ENCODE measurements around the gene ETFB. TPM values are rescaled to one million over a fixed set of nuclear protein-coding genes. Genes with fewer than 3 reads are reported as not detected.

ETFB gene
- total RNA-seq, 1 experiment from 2014 or later, result 140 TPM

DNA sequence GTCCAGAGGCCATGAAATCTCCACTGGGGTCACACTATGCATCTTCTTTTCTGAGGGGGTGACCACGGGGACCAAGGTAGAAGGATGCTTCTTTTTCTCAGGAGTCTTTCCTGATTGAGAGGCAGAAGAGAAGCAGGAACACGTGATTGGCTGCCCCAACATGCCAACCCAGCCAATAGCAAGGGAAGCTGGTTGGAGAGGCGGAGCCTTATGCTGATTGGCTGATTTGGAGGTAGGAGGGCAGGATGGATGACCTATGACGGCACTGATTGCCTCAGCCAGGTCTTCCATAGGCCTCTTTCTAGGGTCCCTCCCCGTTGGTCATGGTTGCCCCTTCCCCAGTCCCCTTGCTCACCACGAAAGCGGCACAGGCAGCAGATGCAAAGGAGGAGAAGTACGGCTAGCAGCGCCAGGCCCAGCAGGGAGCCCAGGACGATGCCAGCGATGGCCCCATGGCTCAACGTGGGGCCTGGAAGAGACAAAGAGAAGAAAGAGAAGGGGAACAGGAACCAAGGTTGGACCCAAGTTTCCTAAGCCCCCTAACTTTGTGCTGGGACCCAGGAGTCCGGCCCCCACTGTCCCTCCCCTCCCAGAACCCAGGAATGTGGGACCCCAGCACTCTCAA, 32.2 kb downstream of the ETFB start (continued):
- TF ChIP-seq ZBTB33 (IDR thresholded peaks at IDR 0.05; ENCODE audit: extremely low read depth, insufficient replicate concordance, low read length) (no peak), ZNF274 (IDR thresholded peaks at IDR 0.05; ENCODE audit: low read depth, low read length) (no peak), EGR1 (IDR thresholded peaks at IDR 0.05; ENCODE audit: low read depth) (no peak), CEBPB (IDR thresholded peaks at IDR 0.05; ENCODE audit: low read depth) (no peak), CTCF (IDR thresholded peaks at IDR 0.05 in 2 of 3, conservative IDR thresholded peaks at IDR 0.05 in 1 of 3; ENCODE audit: borderline replicate concordance in 1 of 3, insufficient read depth in 1 of 3, low read depth in 2 of 3, low read length in 2 of 3) (no peak), SP1 (IDR thresholded peaks at IDR 0.05; ENCODE audit: low read depth) (no peak), JUND (IDR thresholded peaks at IDR 0.05) (no peak), FOSL1 (IDR thresholded peaks at IDR 0.05; ENCODE audit: low read depth) (no peak), CBX3 (IDR thresholded peaks at IDR 0.05; ENCODE audit: low read depth) (no peak)

- CTCF ChIA-PET, result no interaction called here
- no TSS peak for BruUV-seq (replicated peaks)
Observed at GRCh38 chr19:51331716-51332115, 34.5 kb downstream of the ETFB start.

More at GRCh38 chr19:51331716-51332115, 34.5 kb downstream of the ETFB start:
- TF ChIP-seq CTCF (IDR thresholded peaks at IDR 0.05 in 2 of 3, conservative IDR thresholded peaks at IDR 0.05 in 1 of 3; ENCODE audit: borderline replicate concordance in 1 of 3, insufficient read depth in 1 of 3, low read depth in 2 of 3, low read length in 2 of 3) (0 out of 6 replicates have a peak, but pooled peaks of 1 of the 3 experiments have one; percentile 7), ZBTB33 (IDR thresholded peaks at IDR 0.05; ENCODE audit: extremely low read depth, insufficient replicate concordance, low read length) (no peak)
- Histone ChIP-seq H3K9me2 (ENCODE audit: insufficient read depth) (no peaks in the 10 kb centered on the region), H3K4me2 (ENCODE audit: low read length) (no peak overlapping the region), H3K79me2 (ENCODE audit: insufficient read depth, low read length) (no peaks in the 10 kb centered on the region), H3K36me3 (ENCODE audit: control insufficient read depth in 1 of 2, insufficient read depth in 2 of 2, low read length in 2 of 2) (no peaks in the 10 kb centered on the region), H2AFZ (ENCODE audit: low read depth, low read length, poor library complexity, severe bottlenecking) (no peak overlapping the region), H3K4me1 (ENCODE audit: control insufficient read depth in 1 of 2, insufficient read depth in 2 of 2, low read length in 2 of 2) (peaks cover 2 to 10% of the 10 kb centered on the region in 2 experiments; a peak in 2 of 4 replicates), H3K4me3 (replicated peaks in 1 of 2; ENCODE audit: low read depth in 1 of 2, low read length in 2 of 2) (no peak overlapping the region), H3K9me3 (ENCODE audit: control insufficient read depth in 1 of 2, insufficient read depth in 1 of 2, low read depth in 1 of 2, low read length in 2 of 2) (no peaks in the 10 kb centered on the region), H3K27ac (ENCODE audit: low read depth, low read length) (no peak overlapping the region), H3K27me3 (ENCODE audit: insufficient read depth, low read length) (no peaks in the 10 kb centered on the region), H3K9ac (ENCODE audit: low read length) (no peak overlapping the region), H4K20me1 (ENCODE audit: insufficient read depth) (no peaks in the 10 kb centered on the region)
- no peak for DNase-seq (ENCODE audit: low read depth, low spot score)
- intact Hi-C loops (cut with micrococcal nuclease), result no loop called here
- ATAC-seq, result no peak
- ChIA-PET RAD21 (ENCODE audit: low non-redundant PET in 1 of 2, low total read pairs in 2 of 2, uncharacterized antibody in 2 of 2, unreplicated experiment in 2 of 2) (no interaction called here), POLR2A (no interaction called here)

Data from HCT116 (cell line).